Calu3 (cell line): ENCODE measurements around the gene SLCO1A2. TPM values are rescaled to one million over a fixed set of nuclear protein-coding genes. Genes with fewer than 3 reads are reported as not detected.

ENCODE experiments used
- BruUV-seq: library from RNA; stranded (reverse); fragments of 400-500 nt; replicated peaks from 2 replicates; lab custom pipeline; 2021; lab: Mats Ljungman, UMichigan
- CTCF ChIA-PET: fragments of 300-600 bp; sonication (Branson Sonifier 250); formaldehyde crosslinking; loops from one replicate; lab custom pipeline; 2022; ENCODE audit warnings: antibody characterized with exemption; lab: Charles Lee
- DNase-seq: peaks from one replicate; pipeline ENCODE4 v3.0.0; 2022
- H3K27ac Mint-ChIP-seq: one replicate; pipeline ENCODE4 v1.8.0; 2022; ENCODE audit warnings: mixed read lengths; ENCODE audit not compliant: unreplicated experiment
- H3K27me3 Mint-ChIP-seq: one replicate; pipeline ENCODE4 v1.8.0; 2022; ENCODE audit warnings: mixed read lengths; ENCODE audit not compliant: unreplicated experiment
- H3K36me3 Mint-ChIP-seq: one replicate; pipeline ENCODE4 v1.8.0; 2022; ENCODE audit warnings: mild to moderate bottlenecking, moderate library complexity, mixed read lengths; ENCODE audit not compliant: insufficient read depth, unreplicated experiment
- H3K4me1 Mint-ChIP-seq: one replicate; pipeline ENCODE4 v1.8.0; 2022; ENCODE audit warnings: mild to moderate bottlenecking, low read depth, mixed read lengths; ENCODE audit not compliant: unreplicated experiment
- H3K4me3 Mint-ChIP-seq: one replicate; pipeline ENCODE4 v1.8.0; 2022; ENCODE audit warnings: mild to moderate bottlenecking, low read depth, moderate library complexity, mixed read lengths; ENCODE audit not compliant: unreplicated experiment
- H3K9me3 Mint-ChIP-seq: one replicate; pipeline ENCODE4 v1.8.0; 2022; ENCODE audit warnings: low read depth, mixed read lengths; ENCODE audit not compliant: unreplicated experiment
- intact Hi-C: fragments of 100-400 bp; cut with micrococcal nuclease; formaldehyde crosslinking; loops from one replicate; pipeline ENCODE4 v1.10.0; 2022; ENCODE audit not compliant: unreplicated experiment
- total RNA-seq: library from RNA; stranded (reverse); gene quantifications from 2 replicates; pipeline ENCODE4 v1.2.3, GENCODE V29; 2022
- TF ChIP-seq, protein P1 (sequence below): fragments of 200-600 bp; IDR thresholded peaks from one replicate; pipeline ENCODE4 v1.8.0; 2022; ENCODE audit warnings: antibody characterized with exemption; ENCODE audit not compliant: unreplicated experiment

The SLCO1A2 gene
- total RNA-seq, 1 experiment from 2014 or later = not detected

GRCh38 chr12:21339921-21340320 lies 5.2 kb upstream of the SLCO1A2 start:
- CTCF ChIA-PET = no interaction called here

DNA sequence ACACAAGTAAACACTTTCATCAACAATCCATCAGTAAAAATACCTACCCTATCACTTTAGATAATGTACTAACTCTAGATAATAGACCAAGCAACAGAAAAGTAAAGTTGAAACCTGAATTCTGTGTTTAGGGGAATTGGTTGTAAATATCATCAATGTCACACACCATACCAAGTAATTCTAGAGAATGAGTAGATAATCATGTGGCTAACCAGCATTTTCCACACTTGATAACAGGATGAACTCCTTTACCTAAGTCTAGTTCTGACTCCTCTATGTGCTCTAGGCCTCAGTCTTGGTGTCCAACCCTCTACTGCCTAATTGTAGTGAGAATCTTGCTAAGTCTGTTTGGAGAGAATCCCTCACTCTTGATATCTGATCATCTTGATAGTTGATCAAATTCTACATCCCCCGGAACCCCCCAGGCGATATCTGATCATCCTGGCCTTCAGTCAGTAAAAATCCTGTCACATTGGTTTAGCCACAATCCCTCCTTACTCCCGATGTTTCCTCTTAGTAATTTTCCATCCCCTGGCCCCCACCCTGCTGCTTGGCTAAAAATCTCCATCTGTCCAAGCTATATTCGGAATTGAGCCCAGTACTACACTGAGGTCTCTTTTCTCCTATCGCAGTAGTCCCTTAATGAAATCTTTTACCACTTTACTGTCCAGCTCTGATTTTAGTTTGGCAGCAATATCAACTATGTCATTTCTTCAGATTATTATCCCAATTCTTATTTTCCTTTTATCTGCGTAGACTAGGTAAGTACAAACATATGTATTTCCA lies 3.4 kb upstream of the SLCO1A2 start:
- Mint-ChIP-seq H3K4me3 (no peak overlapping the region), H3K27me3 (no peaks in the 10 kb centered on the region), H3K36me3 (no peaks in the 10 kb centered on the region), H3K4me1 (no peaks in the 10 kb centered on the region), H3K9me3 (no peaks in the 10 kb centered on the region), H3K27ac (no peak overlapping the region)
- no peak for DNase-seq
- no TSS peak for BruUV-seq
- CTCF ChIA-PET = no interaction called here
- TF ChIP-seq, protein P1, sequence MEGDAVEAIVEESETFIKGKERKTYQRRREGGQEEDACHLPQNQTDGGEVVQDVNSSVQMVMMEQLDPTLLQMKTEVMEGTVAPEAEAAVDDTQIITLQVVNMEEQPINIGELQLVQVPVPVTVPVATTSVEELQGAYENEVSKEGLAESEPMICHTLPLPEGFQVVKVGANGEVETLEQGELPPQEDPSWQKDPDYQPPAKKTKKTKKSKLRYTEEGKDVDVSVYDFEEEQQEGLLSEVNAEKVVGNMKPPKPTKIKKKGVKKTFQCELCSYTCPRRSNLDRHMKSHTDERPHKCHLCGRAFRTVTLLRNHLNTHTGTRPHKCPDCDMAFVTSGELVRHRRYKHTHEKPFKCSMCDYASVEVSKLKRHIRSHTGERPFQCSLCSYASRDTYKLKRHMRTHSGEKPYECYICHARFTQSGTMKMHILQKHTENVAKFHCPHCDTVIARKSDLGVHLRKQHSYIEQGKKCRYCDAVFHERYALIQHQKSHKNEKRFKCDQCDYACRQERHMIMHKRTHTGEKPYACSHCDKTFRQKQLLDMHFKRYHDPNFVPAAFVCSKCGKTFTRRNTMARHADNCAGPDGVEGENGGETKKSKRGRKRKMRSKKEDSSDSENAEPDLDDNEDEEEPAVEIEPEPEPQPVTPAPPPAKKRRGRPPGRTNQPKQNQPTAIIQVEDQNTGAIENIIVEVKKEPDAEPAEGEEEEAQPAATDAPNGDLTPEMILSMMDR = no peak
- intact Hi-C loops = no loop called here

More at GRCh38 chr12:21339921-21340320, 5.2 kb upstream of the SLCO1A2 start:
- Mint-ChIP-seq H3K4me1 (no peaks in the 10 kb centered on the region), H3K27ac (no peak overlapping the region), H3K4me3 (no peak overlapping the region), H3K9me3 (no peaks in the 10 kb centered on the region), H3K36me3 (no peaks in the 10 kb centered on the region), H3K27me3 (no peaks in the 10 kb centered on the region)
- BruUV-seq = no TSS peak
- TF ChIP-seq, protein P1 = no peak
- no peak for DNase-seq
- intact Hi-C loops = no loop called here

DNA sequence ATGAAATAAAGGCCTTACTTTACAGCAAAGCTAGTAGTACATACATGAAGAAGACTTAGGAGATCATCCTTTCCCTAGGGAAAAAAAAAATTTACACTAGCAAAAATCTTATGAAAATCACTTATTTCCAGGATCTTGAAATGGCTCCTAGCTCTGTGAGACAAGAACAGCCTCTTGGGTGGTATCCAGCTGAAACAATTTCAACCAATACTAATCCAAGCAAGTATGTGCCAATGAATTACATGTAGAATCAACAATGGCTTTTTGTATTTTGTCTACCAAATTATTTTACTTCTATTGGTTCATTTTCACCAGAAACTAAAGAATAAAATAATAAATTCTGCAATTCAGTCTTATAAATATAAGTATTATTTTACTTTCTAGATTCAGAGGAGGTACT lies 2.7 kb upstream of the SLCO1A2 start:
- TF ChIP-seq, protein P1 = no peak
- no peaks in the 10 kb centered on the region for H3K36me3 Mint-ChIP-seq
- DNase-seq = no peak
- H3K27ac Mint-ChIP-seq = no peak overlapping the region
- intact Hi-C loops = no loop called here
- H3K27me3 Mint-ChIP-seq = no peaks in the 10 kb centered on the region
- CTCF ChIA-PET = no interaction called here
- no peaks in the 10 kb centered on the region for H3K4me1 Mint-ChIP-seq
- H3K4me3 Mint-ChIP-seq = no peak overlapping the region
- BruUV-seq = no TSS peak
- no peaks in the 10 kb centered on the region for H3K9me3 Mint-ChIP-seq

GRCh38 chr12:21336656-21337055 lies 1.9 kb upstream of the SLCO1A2 start:
- peak; percentile 4 for DNase-seq
- no TSS peak for BruUV-seq
- Mint-ChIP-seq H3K27ac (no peak overlapping the region), H3K9me3 (no peaks in the 10 kb centered on the region), H3K4me1 (no peaks in the 10 kb centered on the region), H3K4me3 (no peak overlapping the region), H3K27me3 (no peaks in the 10 kb centered on the region), H3K36me3 (no peaks in the 10 kb centered on the region)
- intact Hi-C loops = no loop called here
- CTCF ChIA-PET = no interaction called here
- TF ChIP-seq, protein P1 = no peak
